HUES6 (cell line): Measurements from ENCODE around the gene SETD5.

ENCODE experiments used
- H3K27ac ChIP-seq: 2 replicates; pipeline ENCODE4 v1.7.0; 2013; ENCODE audit warnings: low read depth, mild to moderate bottlenecking, low read length, inconsistent platforms
- H3K27me3 ChIP-seq: 2 replicates; pipeline ENCODE4 v1.6.1; 2013; ENCODE audit warnings: low read length; ENCODE audit not compliant: control insufficient read depth, insufficient read depth
- H3K36me3 ChIP-seq: 2 replicates; pipeline ENCODE4 v1.6.1; 2013; ENCODE audit warnings: low read length; ENCODE audit not compliant: control insufficient read depth, insufficient read depth
- H3K4me1 ChIP-seq: 2 replicates; pipeline ENCODE4 v1.6.1; 2013; ENCODE audit warnings: low read length; ENCODE audit not compliant: control insufficient read depth, insufficient read depth
- H3K4me3 ChIP-seq: 2 replicates; pipeline ENCODE4 v1.5.1; 2013; ENCODE audit warnings: low read depth, low read length
- H3K9ac ChIP-seq: one replicate; pipeline ENCODE4 v1.6.1; 2013; ENCODE audit warnings: mild to moderate bottlenecking, low read length
- H3K9me3 ChIP-seq: 2 replicates; pipeline ENCODE4 v1.6.1; 2013; ENCODE audit warnings: low read depth, low read length; ENCODE audit not compliant: control insufficient read depth, insufficient read depth

The SETD5 gene

DNA sequence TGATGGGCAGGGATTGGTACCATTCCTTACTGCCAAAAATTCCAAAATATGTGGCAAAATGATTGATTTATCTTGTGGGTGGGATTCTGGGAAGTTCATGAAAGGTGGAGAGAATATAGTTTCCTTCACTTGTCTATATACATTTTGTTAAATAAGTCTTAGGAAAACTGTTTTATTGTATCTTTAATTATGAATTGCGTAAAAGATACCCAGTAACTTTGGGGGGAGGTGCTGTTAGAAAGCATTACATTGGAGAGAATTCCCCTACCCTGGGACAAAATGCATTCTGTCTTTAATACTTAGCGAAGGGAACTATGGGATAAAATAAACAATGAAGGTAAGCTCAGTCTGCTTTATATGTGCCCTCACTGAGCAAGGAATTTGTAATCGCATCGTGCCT, 4.6 kb downstream of the SETD5 start:
- no peaks in the 10 kb centered on the region for H3K27me3 ChIP-seq
- H3K9ac ChIP-seq, result peak overlapping the region; percentile 57
- H3K9me3 ChIP-seq, result peaks cover 2% of the 10 kb centered on the region; the same call in 1 of the 2 replicates
- H3K4me1 ChIP-seq, result peaks cover 43% of the 10 kb centered on the region
- peak overlapping the region; percentile 84 for H3K4me3 ChIP-seq
- peak overlapping the region; percentile 53 for H3K27ac ChIP-seq
- H3K36me3 ChIP-seq, result peaks cover 4% of the 10 kb centered on the region

- no peaks in the 10 kb centered on the region for H3K27me3 ChIP-seq
- H3K9ac ChIP-seq, result peak overlapping the region; percentile 57
- H3K36me3 ChIP-seq, result peaks cover 4% of the 10 kb centered on the region
- H3K4me3 ChIP-seq, result peak overlapping the region; percentile 84
- H3K27ac ChIP-seq, result peak overlapping the region; percentile 53
- H3K9me3 ChIP-seq, result peaks cover 2% of the 10 kb centered on the region; the same call in 1 of the 2 replicates
- H3K4me1 ChIP-seq, result peaks cover 43% of the 10 kb centered on the region
These were observed 5.2 kb downstream of the SETD5 start for GRCh38 chr3:9402410-9403228.

DNA sequence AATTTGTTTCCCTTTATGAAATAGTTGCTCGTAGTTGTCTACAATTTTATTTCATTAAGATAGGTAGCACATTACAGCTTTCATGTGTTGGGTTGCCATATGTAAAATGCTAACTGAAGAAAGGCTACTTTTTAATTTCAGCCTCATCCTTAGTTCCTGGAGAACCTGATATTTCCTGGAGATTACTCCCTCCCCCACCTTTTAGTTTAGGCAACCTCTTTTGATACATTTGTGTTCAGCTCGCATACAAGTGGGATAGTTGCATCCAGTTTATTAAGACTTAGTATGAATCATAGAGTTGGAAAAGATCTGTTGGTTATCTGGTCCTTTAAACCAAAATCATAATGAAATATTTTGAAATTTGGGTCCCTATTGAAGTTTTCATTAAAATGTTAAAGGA, 6.0 kb downstream of the SETD5 start:
- Histone ChIP-seq H3K4me1 (peaks cover 43% of the 10 kb centered on the region), H3K27me3 (no peaks in the 10 kb centered on the region), H3K36me3 (no peaks in the 10 kb centered on the region), H3K9me3 (peaks cover 2% of the 10 kb centered on the region; the same call in 1 of the 2 replicates), H3K4me3 (peak overlapping the region; percentile 84), H3K9ac (no peak overlapping the region), H3K27ac (peak overlapping the region; percentile 49; the same call in 1 of the 2 replicates)

DNA sequence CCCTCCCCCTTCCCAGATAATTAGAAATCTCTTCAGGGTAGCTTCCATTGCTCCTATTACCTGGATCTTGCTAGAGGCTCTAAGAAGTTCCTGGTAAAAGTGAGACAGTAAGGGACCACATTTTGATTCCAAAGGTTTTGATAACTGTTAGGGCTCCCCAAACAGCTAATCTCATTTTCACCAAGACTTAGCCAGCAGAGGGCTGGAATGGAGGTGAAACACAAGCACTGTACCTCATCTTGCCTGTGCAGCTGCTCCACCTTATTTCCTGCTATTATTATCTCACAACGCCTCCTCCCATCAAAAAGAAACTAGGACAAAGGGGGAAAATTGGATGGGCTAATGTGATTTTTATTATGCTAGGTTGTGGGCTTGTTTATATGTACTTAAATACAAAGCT, 7.3 kb downstream of the SETD5 start:
- no peaks in the 10 kb centered on the region for H3K27me3 ChIP-seq
- no peak overlapping the region for H3K9ac ChIP-seq
- peaks cover 2% of the 10 kb centered on the region; the same call in 1 of the 2 replicates for H3K9me3 ChIP-seq
- H3K4me1 ChIP-seq, result peaks cover 43% of the 10 kb centered on the region
- H3K4me3 ChIP-seq, result 0 out of 2 replicates have a peak overlapping the region, but pooled peaks have one; percentile 2
- H3K27ac ChIP-seq, result no peak overlapping the region
- no peaks in the 10 kb centered on the region for H3K36me3 ChIP-seq

GRCh38 chr3:9405756-9406155, 8.3 kb downstream of the SETD5 start:
- peaks cover 2% of the 10 kb centered on the region; the same call in 1 of the 2 replicates for H3K9me3 ChIP-seq
- H3K27ac ChIP-seq, result no peak overlapping the region
- no peaks in the 10 kb centered on the region for H3K36me3 ChIP-seq
- H3K4me3 ChIP-seq, result no peak overlapping the region
- no peaks in the 10 kb centered on the region for H3K27me3 ChIP-seq
- H3K9ac ChIP-seq, result no peak overlapping the region
- peaks cover 39% of the 10 kb centered on the region for H3K4me1 ChIP-seq

DNA sequence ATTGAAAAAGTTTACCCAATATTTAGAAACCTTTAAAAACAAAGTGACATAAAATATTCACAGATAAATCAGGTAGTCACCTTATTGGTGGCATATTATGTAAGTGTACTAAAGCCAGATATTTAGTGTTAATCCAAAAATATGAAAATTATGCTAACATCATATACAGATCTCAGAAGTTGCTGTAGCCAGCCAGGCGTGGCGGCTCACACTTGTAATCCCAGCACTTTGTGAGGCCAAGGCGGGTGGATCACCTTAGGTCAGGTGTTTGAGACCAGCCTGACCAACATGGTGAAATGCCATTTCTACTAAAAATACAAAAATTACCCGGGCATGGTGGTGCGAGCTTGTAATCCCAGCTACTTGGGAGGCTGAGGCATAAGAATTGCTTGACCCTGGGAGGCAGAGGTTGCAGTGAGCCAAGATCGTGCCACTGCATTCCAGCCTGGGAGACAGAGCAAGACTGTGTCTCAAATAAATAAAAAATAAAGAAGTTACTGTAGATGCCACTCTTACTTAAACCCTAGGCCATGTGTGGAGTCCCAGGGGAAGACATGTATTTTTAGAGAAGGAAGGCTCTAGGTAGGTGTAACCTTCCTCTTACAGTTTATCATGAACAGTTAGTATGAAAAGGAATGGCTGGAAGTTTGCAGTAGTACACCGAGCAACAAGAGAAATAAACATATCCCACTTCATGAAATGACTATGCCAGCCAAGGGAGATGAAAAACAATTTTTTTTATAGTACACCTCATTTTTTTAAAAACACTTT, 9.6 kb downstream of the SETD5 start:
- H3K9me3 ChIP-seq, result peaks cover 2% of the 10 kb centered on the region; the same call in 1 of the 2 replicates
- H3K27me3 ChIP-seq, result no peaks in the 10 kb centered on the region
- peaks cover 26% of the 10 kb centered on the region for H3K4me1 ChIP-seq
- no peak overlapping the region for H3K9ac ChIP-seq
- H3K27ac ChIP-seq, result no peak overlapping the region
- no peaks in the 10 kb centered on the region for H3K36me3 ChIP-seq
- no peak overlapping the region for H3K4me3 ChIP-seq

DNA sequence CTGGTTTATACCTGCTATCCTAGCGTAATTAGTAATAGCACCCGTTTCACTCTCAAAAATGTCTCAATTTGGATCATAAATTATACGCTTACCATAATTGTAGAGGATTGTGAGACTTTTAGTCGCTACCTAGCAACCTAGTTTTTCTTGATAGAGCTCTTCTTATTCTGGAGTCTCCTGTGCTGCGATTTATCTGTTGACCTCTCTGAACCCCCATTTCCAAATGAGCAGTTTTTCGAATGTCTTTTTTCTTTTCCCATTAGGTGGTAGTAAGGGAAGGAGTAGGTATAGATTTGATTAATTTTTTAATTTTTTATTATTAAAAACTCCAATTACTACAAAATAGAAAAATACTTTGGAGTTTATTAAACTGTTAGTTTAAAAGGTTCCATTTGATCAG, 10.6 kb downstream of the SETD5 start:
- Histone ChIP-seq H3K4me1 (peaks cover 18% of the 10 kb centered on the region), H3K27ac (no peak overlapping the region), H3K9me3 (peaks cover 2% of the 10 kb centered on the region; the same call in 1 of the 2 replicates), H3K36me3 (no peaks in the 10 kb centered on the region), H3K27me3 (no peaks in the 10 kb centered on the region), H3K9ac (no peak overlapping the region), H3K4me3 (no peak overlapping the region)

DNA sequence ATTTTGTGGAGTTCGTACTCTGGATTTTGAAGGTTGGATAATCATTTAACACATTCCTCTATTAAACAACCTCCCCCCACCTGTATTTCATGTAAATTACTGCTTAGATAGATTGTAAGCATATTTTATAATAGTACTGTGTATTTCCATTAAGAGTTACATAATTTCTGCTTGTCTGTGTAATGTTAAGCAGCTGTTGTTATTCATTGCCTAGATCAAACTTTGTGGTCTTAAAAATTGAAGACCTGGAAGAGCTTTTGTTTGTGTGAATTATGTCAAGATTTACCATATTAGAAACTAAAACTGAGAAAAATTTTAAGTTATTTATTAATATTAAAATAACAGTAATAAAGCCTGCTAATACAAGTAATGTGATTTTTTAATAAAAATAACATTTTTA, 11.1 kb downstream of the SETD5 start:
- Histone ChIP-seq H3K4me1 (peaks cover 13% of the 10 kb centered on the region), H3K9me3 (peaks cover 2% of the 10 kb centered on the region; the same call in 1 of the 2 replicates), H3K9ac (no peak overlapping the region), H3K36me3 (no peaks in the 10 kb centered on the region), H3K27me3 (no peaks in the 10 kb centered on the region), H3K4me3 (no peak overlapping the region), H3K27ac (no peak overlapping the region)

DNA sequence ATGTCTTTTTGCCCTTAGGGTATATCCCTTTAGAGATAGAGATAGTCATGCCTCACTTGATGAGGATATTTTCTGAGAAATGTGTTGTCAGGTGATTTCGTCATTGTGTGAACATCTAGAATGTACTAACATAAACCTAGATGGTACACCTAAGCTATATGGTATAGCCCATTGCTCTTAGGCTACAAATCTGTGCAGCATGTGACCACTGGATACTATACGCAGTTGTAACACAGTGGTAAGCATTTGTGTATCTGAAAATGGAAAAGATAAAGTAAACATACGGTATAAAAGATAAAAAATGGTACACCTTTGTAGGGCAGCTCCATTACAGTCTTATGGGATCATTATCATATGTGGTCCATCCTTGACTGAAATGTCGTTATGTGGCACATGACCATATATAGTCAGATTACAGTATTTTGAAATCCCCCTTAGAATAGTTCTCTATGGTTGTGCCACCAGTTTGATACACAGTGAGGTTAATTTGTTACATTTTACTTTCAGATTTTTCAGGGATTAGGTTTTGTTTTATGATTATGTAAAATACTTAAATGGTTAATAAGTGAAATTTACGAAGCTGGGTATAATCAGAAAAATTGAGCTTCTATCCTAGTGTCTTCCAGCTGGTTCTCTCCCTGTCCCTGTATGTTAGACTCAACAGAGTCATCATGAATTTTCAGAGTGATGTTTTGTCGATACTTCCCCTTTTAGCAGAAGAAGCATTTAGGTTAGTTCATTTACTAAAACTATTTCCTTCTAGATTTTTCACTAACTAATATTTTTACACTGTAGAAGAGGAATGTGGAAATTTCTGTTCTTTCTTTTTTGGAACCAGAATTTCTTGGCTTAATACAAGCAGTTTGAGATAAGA, 12.8 kb downstream of the SETD5 start:
- Histone ChIP-seq H3K4me3 (no peak overlapping the region), H3K27me3 (no peaks in the 10 kb centered on the region), H3K27ac (no peak overlapping the region), H3K9ac (no peak overlapping the region), H3K36me3 (0 out of 2 replicates have a peak, but pooled peaks cover 3% of the 10 kb centered on the region), H3K9me3 (peaks cover 2% of the 10 kb centered on the region; the same call in 1 of the 2 replicates), H3K4me1 (no peaks in the 10 kb centered on the region)

GRCh38 chr3:9411302-9411701, 13.9 kb downstream of the SETD5 start:
- H3K9ac ChIP-seq, result no peak overlapping the region
- H3K4me3 ChIP-seq, result no peak overlapping the region
- H3K9me3 ChIP-seq, result no peaks in the 10 kb centered on the region
- H3K36me3 ChIP-seq, result peaks cover 10% of the 10 kb centered on the region; the same call in 1 of the 2 replicates
- no peaks in the 10 kb centered on the region for H3K4me1 ChIP-seq
- H3K27me3 ChIP-seq, result no peaks in the 10 kb centered on the region
- no peak overlapping the region for H3K27ac ChIP-seq
